HS-5 (cell line): ENCODE results near the gene RMI2.

ENCODE experiments used
- DNase-seq: peaks from one replicate; pipeline ENCODE4 v3.0.0-alpha.2; 2012; ENCODE audit warnings: low read depth

RMI2 gene

GRCh38 chr16:11309895-11310633 lies 35.2 kb upstream of the RMI2 start:
- no peak for DNase-seq

DNA sequence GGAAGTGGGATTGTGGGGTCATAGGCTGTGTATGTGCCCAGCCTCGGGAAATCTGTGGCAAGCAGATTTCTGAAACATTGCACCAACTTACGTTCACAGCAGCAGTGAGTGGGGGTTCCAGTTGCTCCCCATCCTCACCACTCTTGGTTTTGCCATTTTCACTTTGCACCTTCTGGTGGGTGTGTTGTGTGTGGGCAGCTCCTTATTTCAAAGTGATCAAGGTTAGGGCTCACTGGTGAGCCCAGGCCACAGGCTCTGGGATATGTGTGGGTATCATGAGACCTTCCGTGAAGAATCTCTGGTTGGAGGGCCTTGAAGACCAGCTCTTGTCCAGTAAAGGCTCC lies 34.7 kb upstream of the RMI2 start:
- DNase-seq = no peak

GRCh38 chr16:11310997-11311561 lies 34.2 kb upstream of the RMI2 start:
- no peak for DNase-seq

DNA sequence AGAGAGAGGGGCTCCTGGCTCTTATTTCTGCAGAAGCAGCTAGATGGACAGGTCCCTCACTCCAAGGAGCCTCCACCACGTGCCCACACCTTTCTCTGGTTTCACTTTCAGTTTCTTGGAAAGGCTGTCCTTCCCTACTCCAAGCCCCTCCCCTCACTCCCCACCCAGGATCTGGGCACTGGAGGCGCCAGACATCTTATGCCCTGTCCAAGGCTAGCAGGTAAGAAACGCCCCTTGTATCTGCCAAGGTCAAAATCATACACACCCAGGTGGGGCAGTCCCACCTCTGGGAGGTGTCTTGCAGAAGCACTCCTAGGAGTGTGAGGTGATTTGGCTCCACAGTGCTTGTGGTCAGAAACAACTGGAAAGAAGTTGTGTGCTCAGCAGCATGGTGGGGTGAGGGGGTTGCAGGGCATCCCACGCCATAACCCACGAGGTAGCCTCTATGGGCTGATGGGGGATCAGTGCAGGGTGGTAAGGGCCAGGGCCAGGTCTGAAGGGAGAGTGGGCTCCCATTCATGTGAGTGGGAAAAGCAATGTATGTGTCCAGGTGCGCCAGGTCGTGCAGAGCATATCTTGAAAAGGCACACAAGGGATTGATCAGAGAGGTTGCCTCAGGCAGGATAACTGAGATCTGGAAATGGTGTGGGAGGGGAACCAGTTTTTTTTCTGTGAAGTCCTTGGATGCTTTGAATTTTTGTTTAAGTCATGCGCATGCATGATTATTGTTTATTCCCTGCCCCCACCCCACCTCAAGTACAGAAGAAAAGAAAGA lies 32.4 kb upstream of the RMI2 start:
- DNase-seq = no peak

GRCh38 chr16:11313493-11314308 lies 31.6 kb upstream of the RMI2 start:
- no peak for DNase-seq

GRCh38 chr16:11314309-11314894 lies 30.9 kb upstream of the RMI2 start:
- DNase-seq = no peak

- DNase-seq = no peak
Observed at GRCh38 chr16:11315510-11315909, 29.7 kb upstream of the RMI2 start.

- DNase-seq = no peak
Observed at GRCh38 chr16:11316331-11317015, 28.8 kb upstream of the RMI2 start.

- DNase-seq = no peak
Observed at GRCh38 chr16:11318817-11319216, 26.4 kb upstream of the RMI2 start.

- no peak for DNase-seq
Observed at GRCh38 chr16:11319529-11320146, 25.6 kb upstream of the RMI2 start.

GRCh38 chr16:11320170-11320569 lies 25.1 kb upstream of the RMI2 start:
- DNase-seq = no peak

GRCh38 chr16:11321662-11322061 lies 23.6 kb upstream of the RMI2 start:
- DNase-seq = no peak

GRCh38 chr16:11322823-11323222 lies 22.4 kb upstream of the RMI2 start:
- DNase-seq = no peak

- DNase-seq = no peak
Observed at GRCh38 chr16:11323551-11324336, 21.5 kb upstream of the RMI2 start.

GRCh38 chr16:11325404-11326083 lies 19.7 kb upstream of the RMI2 start:
- DNase-seq = no peak

- no peak for DNase-seq
Observed at GRCh38 chr16:11326084-11326736, 19.0 kb upstream of the RMI2 start.

DNA sequence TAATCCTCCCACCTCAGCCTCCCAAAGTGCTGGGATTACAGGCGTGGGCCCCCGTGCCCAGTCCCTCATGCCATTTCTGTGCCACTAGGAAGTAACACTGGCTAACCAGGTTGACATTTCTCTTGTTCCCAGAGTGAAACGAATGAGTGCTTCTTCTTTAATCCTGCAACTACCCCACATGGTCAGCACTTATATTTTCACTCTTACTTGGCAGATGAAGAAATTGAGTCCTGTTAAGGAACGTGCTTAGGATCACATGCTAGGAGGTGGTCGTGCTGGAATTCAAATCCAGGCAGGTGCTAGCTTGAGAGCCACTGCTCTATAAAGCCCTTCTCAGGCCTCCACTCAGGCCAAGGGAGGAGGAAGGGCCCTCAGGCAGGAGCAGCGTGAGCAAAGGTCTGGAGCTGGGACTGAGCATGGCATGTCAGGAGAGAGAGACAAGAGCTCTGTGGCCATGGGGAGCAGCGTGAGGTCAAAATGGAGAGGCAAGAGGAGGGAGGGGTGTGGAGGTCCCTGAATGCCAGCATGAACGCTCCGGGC lies 18.5 kb upstream of the RMI2 start:
- no peak for DNase-seq

DNA sequence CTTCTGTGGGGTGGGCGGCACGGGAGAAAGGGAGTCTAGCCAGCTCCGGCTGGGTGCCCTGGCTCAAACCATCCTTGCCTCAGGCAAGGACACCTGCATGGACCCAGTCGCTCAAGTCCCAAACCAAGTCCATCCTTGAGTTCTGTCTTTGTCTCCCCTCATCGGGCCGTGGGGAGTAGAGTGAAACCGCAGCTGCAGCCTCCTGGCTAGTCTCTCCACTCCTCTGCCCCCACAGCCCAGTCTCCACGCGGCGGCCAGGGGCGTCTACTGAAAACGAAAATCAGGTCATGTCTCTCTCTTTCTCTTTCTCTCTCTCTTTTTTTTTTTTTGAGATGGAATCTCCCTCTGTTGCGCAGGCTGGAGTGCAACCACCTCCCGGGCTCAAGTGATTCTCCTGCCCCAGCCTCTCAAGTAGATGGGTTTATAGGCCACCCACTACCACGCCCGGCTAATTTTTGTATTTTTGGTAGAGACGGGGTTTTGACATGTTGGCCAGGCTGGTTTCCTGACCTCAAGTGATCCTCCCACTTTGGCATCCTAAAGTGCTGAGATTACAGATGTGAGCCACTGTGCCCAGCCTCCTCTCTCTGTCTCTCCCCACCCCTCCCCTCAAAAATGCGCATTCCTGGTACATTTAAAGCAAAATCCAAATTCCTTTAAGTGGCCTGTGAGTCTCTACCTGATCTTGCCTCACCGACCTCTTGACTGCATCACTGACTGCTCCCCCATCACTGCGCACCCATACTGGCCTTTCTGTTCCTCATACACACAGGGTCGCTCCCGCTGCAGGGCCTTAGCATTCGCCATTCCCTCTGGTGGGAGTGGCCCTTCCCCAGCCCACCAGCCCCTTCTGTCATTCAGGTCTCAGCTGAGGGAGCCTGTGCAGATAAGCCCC lies 17.7 kb upstream of the RMI2 start:
- DNase-seq = no peak
